HG02798 (cell line): Measurements from ENCODE around the gene TRPM8.
"Not testable (repeated sequence)": the region's sequence is repeated elsewhere in the genome, so short reads cannot be mapped to it uniquely, and the experiment has no call there.

Experiments
- ATAC-seq: cut with Tn5 transposase; IDR thresholded peaks from one replicate; pipeline ENCODE4 v1.9.1; 2021; ENCODE audit warnings: mild to moderate bottlenecking; ENCODE audit not compliant: unreplicated experiment, poor library complexity

Gene TRPM8

DNA sequence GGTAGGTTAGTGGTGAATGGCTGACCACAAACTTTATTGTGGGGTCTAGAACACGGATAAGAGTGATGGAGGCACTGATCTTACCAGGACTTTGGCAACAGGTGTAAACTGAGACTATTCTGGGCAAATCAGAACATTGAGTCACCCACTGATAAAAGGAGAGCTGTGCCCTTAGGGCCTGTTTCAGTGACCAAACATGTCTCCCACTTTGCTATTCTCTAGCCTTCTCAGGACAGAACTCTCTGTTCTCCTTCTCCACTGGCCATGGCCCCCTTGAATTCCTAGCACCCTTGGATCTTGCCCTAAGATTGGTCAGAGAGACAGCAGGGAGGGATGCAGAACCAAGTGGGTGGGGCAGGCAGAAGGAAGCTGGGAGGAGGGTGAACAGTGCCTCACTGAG lies 18.3 kb downstream of the TRPM8 start:
- ATAC-seq, result no peak

GRCh38 chr2:233936089-233936488 lies 18.9 kb downstream of the TRPM8 start:
- ATAC-seq, result no peak

DNA sequence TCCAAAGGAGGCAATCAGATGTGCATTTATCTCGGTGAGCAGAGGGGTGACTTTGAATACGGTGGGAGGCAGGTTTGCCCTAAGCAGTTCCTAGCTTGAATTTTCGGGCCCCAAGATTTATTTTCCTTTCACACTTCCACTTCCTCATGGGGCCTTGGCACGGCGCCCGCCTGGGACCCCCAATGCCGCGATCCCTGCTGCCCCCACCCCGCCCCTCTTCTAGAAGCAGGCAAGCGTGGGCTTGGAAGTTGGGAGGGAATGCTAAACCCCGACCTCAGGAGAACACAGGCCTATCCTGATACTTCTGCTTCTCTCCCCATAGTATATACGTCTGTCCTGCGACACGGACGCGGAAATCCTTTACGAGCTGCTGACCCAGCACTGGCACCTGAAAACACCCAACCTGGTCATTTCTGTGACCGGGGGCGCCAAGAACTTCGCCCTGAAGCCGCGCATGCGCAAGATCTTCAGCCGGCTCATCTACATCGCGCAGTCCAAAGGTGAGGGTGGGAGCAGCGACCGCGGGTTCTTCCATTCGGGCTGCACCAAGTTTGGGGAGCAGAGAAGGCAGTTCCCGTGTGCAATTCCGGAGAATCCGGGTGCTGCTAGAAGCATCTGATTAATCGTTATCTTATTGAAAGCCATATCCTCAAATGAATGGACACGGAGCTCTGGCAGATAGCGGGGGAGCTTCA lies 21.6 kb downstream of the TRPM8 start:
- ATAC-seq, result no peak

DNA sequence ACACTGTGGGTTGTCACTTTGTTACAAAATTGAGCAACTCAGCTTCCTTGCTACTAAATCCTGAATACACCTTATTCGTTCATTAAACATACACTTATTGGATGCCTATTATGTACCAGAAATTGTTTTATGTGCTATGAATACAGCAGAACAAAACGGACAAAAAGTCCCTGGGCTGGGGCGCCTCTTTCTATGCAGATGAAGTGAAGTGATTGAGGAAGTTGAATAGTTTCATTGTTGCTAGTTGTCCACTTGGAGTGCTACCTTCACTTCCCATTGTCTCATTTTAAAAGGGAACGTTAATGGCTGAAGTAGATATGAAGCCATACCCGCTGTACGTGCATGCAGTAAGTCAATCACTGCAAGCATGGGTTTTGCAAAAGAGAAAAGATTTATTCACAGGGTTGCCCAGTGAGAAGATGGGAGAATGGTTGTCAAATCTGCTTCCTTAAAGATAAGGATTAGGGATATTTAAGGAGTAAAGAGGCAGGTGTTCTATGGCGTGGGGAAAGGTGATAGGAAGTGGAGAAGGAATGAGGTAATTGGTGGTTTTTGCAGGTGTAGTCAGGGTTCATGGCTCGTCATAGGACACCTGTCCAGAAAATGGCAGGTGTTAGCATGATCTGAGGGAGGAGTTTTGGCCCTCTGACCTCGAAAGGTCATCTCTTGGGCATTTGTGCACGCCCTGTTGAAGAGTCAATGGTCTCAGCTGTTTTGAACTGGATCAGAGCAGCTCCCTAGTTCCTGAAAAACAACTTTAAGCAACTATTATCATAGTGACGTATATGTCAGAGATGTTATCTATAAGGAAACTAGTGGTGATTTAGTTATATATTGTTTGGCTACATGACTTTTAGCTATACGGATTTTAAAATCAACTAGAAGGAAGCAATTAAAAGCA lies 23.5 kb downstream of the TRPM8 start:
- ATAC-seq, result no peak

DNA sequence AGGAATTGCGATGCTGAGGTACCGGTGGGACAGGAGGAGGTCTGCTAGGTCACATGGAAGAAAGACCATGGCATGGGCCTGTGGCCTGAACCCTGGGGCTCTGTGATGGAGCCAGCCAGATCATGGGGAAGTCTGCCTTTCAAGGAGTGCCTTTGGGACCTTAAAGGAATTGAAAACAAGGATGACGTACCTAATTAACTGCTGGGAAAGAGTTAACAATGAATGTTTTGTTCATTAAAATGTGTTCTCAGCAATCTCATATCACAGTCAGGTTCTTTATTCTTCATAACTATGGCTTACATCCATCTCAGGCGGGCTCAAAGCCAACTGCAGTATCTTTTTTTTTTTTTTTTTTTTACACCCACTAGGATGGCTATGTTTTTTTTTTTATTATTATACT lies 25.6 kb downstream of the TRPM8 start:
- no peak for ATAC-seq

GRCh38 chr2:233944269-233944668 lies 27.1 kb downstream of the TRPM8 start:
- ATAC-seq, result no peak

DNA sequence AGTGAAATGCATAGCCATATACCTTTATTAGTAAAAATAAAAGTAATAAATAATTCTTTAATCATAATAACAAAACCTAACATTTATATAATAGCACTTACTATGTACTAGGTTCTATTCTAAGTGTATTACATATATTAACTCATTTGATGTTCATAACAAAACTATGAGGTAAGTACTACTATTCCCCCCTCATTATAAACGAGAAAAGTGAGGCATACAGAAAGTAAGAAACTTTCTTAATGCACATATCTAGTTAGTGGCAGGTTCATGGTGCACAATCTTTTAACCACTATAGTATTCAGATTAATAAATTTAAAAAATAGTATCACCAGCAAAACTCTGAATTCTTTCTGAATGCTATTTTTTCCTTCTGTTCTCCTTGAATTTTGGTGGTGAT lies 27.5 kb downstream of the TRPM8 start:
- ATAC-seq, result no peak

GRCh38 chr2:233945146-233945545 lies 28.0 kb downstream of the TRPM8 start:
- no peak for ATAC-seq

- no peak for ATAC-seq
Measured at GRCh38 chr2:233950078-233950825, 33.1 kb downstream of the TRPM8 start.

- no peak for ATAC-seq
Measured at GRCh38 chr2:233952335-233952734, 35.2 kb downstream of the TRPM8 start.

DNA sequence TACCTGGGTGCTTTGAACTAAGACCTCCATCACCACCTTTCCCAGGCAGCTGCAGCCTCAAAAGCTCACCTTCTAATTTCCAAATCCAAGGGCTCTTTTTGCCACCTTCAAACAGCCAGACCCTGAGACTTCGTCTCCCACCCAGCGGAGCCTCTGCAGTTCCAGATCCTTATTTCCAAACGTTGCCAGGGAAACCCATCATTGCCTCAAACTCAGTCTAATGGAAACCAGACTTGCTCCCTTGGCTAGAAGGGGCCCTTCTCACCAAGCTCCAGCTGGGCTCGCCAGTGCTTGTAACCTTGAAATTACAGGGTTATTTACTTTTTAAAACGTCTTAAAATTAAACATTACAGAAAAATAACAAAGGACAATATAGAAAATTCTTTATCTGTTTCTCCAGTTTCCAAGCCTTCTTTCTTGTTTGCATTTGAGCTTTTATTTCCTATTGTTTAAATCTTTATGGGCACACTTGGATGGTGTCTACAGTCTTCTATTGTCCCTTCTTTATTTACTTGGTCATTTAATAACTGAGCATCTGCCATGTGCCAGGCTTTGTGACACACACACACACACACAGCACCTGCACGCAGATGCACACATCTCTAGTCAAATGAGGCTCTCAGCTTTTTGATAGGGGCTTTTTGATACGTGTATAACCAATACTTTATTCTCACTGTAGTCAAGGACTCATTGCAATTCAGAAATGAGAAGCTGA lies 36.1 kb downstream of the TRPM8 start:
- no peak for ATAC-seq

DNA sequence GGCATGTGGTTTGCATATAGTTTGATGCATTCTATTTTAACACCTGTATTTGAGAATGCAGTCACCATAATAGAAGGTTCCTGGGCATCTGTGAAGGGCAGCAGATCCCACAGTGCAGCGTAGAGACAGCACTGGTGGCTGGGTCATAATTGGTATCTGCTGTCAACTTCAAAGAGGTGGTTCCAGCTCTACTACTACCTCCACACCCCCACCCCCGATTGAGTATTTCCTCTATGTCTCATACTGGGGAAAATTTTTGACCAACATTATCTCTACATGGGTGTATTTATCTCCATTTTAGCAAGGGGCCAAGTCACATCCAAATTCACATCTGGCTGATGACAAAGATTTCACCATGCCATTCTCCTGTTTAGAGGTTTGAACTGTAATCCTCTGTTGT lies 43.0 kb downstream of the TRPM8 start:
- ATAC-seq, result no peak

- no peak for ATAC-seq
Measured at GRCh38 chr2:233961905-233962304, 44.7 kb downstream of the TRPM8 start.

DNA sequence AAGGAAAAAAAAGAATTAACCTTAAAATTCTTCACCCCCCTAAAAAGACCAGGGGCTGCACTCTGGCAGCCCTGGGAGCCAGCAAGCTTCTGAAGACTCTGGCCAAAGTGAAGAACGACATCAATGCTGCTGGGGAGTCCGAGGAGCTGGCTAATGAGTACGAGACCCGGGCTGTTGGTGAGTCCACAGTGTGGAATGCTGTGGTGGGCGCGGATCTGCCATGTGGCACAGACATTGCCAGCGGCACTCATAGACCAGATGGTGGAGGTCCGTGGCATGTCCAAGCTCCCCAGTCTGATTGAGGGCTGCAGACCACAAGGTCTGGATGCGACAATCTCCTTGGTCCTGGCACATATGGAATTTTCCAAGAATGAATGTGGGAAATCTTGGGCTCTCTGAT lies 47.4 kb downstream of the TRPM8 start:
- no peak for ATAC-seq

- no peak for ATAC-seq
Measured at GRCh38 chr2:233965032-233965603, 47.9 kb downstream of the TRPM8 start.

DNA sequence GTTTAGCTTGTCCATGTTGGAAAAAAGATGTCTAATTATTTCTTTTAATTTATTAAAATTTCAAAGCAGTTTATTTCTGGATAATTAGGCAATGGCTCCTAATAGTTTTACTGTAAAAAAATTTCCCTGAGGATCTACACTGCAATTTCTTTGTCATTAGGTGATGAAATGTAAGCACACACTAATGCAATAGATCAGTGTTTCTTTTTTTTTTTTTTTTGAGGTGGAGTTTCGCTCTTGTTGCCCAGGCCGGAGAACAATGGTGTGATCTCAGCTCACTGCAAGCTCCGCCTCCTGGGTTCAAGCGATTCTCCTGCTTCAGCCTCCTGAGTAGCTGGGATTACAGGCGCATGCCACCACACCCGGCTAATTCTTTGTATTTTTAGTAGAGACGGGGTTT lies 48.5 kb downstream of the TRPM8 start:
- not testable (repeated sequence) for ATAC-seq

GRCh38 chr2:233966388-233966787 lies 49.2 kb downstream of the TRPM8 start:
- no peak for ATAC-seq

DNA sequence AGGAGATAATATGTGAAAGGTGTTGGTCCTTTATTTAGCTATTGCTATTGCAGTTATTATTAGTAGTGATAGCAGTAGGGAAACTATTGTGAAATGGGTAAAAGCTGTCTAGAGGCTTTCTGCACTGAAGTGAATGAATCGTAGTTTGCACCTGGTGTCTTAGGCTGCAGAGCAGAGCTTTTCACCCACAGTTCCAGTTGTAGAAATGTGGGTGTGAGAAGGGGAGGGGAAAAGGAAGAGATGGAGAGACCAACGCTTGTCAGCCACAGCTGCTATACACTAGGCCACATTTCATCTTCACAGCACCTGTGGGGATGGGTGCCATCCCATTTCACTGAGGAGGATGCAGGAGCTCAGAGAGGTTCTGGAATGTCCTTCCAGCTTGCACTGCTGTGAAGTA lies 50.0 kb downstream of the TRPM8 start:
- no peak for ATAC-seq

DNA sequence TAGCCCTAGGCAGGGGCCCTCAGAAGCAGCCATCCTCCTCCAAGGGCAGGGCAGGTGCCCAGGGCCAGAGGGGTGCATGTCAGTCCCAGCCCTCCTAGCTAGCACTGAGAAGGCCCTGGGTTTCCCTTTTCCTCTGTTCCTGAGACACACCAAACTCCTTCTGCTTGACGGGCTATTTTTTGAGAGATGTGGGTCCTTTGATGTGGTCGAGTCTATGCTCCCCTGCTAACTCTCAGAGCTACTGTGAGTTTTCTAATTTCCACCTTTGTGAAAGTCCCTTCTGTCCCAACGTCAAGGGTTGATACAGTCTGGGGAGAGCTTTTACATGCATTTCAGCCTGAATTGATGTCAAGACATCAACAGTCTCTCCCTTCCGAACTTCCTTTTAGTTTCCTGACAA lies 51.4 kb downstream of the TRPM8 start:
- no peak for ATAC-seq

GRCh38 chr2:233972460-233972859 lies 55.3 kb downstream of the TRPM8 start:
- not testable (repeated sequence) for ATAC-seq
